Fibroblast of lung (primary cell): ENCODE results near the gene ZNF474. TPM values are rescaled to one million over a fixed set of nuclear protein-coding genes. Genes with fewer than 3 reads are reported as not detected.

Source experiments
- DNase-seq, 2 donors: peaks; one replicate each; pipeline versions ENCODE4 v3.0.0 to v3.0.0-alpha.2; 2010; ENCODE audit warnings: low read depth in 2 of 2
- H2AFZ ChIP-seq: 2 replicates; pipeline ENCODE4 v1.5.1; 2012; ENCODE audit warnings: low read length, control low read depth, inconsistent platforms
- H3K27ac ChIP-seq: 2 replicates; pipeline ENCODE4 v1.5.1; 2011; ENCODE audit warnings: low read length, control low read depth; ENCODE audit not compliant: insufficient read depth
- H3K27me3 ChIP-seq: 2 replicates; pipeline ENCODE4 v1.5.1; 2011; ENCODE audit warnings: mild to moderate bottlenecking, low read length; ENCODE audit not compliant: control insufficient read depth, insufficient read depth
- H3K36me3 ChIP-seq: 2 replicates; pipeline ENCODE4 v1.5.1; 2011; ENCODE audit warnings: low read length; ENCODE audit not compliant: control insufficient read depth, insufficient read depth
- H3K4me1 ChIP-seq: 2 replicates; pipeline ENCODE4 v1.5.1; 2011; ENCODE audit warnings: low read length; ENCODE audit not compliant: control insufficient read depth, insufficient read depth; ENCODE audit errors: extremely low read depth
- H3K4me2 ChIP-seq: 2 replicates; pipeline ENCODE4 v1.5.1; 2011; ENCODE audit warnings: low read length, control low read depth; ENCODE audit not compliant: insufficient read depth; ENCODE audit errors: extremely low read depth
- H3K4me3 ChIP-seq, 4 experiments: fragments of 200-600 bp in 1 of 4; sonication (generic) in 1 of 4; replicated peaks in 1 of 4; 2 replicates each; pipeline ENCODE4 v1.5.1; 2011 to 2016; ENCODE audit warnings: low read length in 4 of 4, low read depth in 3 of 4, mild to moderate bottlenecking in 3 of 4, control low read depth in 2 of 4, inconsistent platforms in 1 of 4, mixed read lengths in 1 of 4; ENCODE audit not compliant: insufficient read depth in 1 of 4; ENCODE audit errors: control extremely low read depth in 1 of 4
- H3K79me2 ChIP-seq: 2 replicates; pipeline ENCODE4 v1.5.1; 2012; ENCODE audit warnings: mild to moderate bottlenecking, low read length, inconsistent platforms; ENCODE audit not compliant: control insufficient read depth, insufficient read depth
- H3K9ac ChIP-seq: 2 replicates; pipeline ENCODE4 v1.5.1; 2011; ENCODE audit warnings: mild to moderate bottlenecking, low read length, control low read depth; ENCODE audit not compliant: insufficient read depth
- H3K9me3 ChIP-seq: 2 replicates; pipeline ENCODE4 v1.5.1; 2012; ENCODE audit warnings: low read depth, low read length; ENCODE audit not compliant: control insufficient read depth, insufficient read depth
- H4K20me1 ChIP-seq: 2 replicates; pipeline ENCODE4 v1.5.1; 2011; ENCODE audit warnings: low read length; ENCODE audit not compliant: control insufficient read depth, insufficient read depth; ENCODE audit errors: extremely low read depth
- EZH2 ChIP-seq: IDR thresholded peaks from 2 replicates; pipeline ENCODE4 v1.5.1; 2012; ENCODE audit warnings: low read length, control low read depth, mild to moderate bottlenecking; ENCODE audit errors: missing control alignments
- polyA plus RNA-seq, 2 donors: library from polyadenylated mRNA; depleted of rRNA in 1 of 2; stranded (reverse) in 1 of 2; unstranded in 1 of 2; fragments of >200 nt; gene quantifications; 2 replicates each; pipeline ENCODE4 v1.2.1, GENCODE V29; 2011 to 2012; ENCODE audit warnings: missing spikeins in 1 of 2
- total RNA-seq: library from RNA; depleted of rRNA; stranded (reverse); fragments of >200 nt; gene quantifications from 2 replicates; pipeline ENCODE4 v1.2.1, GENCODE V29; 2014
- TF ChIP-seq, protein P1 (sequence below), 2 donors: IDR thresholded peaks in 1 of 2; conservative IDR thresholded peaks in 1 of 2; 1 replicate in 1 of 2; 2 replicates in 1 of 2; pipeline ENCODE4 v1.5.1; 2011 to 2012; ENCODE audit warnings: low read length in 2 of 2, control low read depth in 1 of 2, inconsistent platforms in 1 of 2, low read depth in 1 of 2, mild to moderate bottlenecking in 1 of 2

Gene ZNF474
- total and polyA plus RNA-seq, 2 donors (not counting 1 experiment from before 2014, with no cell fraction given) = 0.17 to 0.20 TPM

DNA sequence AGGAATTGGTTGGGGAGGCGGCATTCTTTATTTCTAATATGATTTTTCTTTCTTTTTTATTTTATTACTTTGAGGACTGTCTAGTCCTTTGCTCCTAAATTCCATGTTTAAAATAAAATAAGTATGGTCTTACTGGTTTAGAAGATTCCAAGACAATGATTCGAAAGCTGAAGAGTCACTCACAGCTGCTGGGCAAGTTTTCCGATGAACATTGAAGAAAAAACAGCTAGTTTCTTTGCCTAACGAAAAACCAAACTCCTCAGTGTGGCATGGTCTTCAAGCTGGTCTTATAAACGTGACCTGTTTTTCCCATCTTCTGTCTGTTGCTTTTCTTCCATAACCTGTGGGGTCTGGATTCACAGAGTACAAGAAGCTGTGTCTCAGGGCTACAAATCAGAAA lies 25.1 kb downstream of the ZNF474 start:
- Histone ChIP-seq H3K27me3 (no peaks in the 10 kb centered on the region), H3K9me3 (no peaks in the 10 kb centered on the region), H3K27ac (peak overlapping the region; percentile 5), H4K20me1 (no peaks in the 10 kb centered on the region), H3K9ac (no peak overlapping the region), H2AFZ (no peak overlapping the region), H3K36me3 (no peaks in the 10 kb centered on the region), H3K4me3 (peak overlapping the region in 1 of 4 experiments; percentile 35), H3K79me2 (no peaks in the 10 kb centered on the region), H3K4me2 (no peak overlapping the region), H3K4me1 (peaks cover 21% of the 10 kb centered on the region)
- no peak for TF ChIP-seq EZH2
- TF ChIP-seq, protein P1, sequence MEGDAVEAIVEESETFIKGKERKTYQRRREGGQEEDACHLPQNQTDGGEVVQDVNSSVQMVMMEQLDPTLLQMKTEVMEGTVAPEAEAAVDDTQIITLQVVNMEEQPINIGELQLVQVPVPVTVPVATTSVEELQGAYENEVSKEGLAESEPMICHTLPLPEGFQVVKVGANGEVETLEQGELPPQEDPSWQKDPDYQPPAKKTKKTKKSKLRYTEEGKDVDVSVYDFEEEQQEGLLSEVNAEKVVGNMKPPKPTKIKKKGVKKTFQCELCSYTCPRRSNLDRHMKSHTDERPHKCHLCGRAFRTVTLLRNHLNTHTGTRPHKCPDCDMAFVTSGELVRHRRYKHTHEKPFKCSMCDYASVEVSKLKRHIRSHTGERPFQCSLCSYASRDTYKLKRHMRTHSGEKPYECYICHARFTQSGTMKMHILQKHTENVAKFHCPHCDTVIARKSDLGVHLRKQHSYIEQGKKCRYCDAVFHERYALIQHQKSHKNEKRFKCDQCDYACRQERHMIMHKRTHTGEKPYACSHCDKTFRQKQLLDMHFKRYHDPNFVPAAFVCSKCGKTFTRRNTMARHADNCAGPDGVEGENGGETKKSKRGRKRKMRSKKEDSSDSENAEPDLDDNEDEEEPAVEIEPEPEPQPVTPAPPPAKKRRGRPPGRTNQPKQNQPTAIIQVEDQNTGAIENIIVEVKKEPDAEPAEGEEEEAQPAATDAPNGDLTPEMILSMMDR (conservative IDR thresholded peaks at IDR 0.05 in 1 of 2, IDR thresholded peaks at IDR 0.05 in 1 of 2; ENCODE audit: low read depth in 1 of 2, low read length in 2 of 2) = no peak
- peak in 1 of 2 donors; percentile 81 for DNase-seq

DNA sequence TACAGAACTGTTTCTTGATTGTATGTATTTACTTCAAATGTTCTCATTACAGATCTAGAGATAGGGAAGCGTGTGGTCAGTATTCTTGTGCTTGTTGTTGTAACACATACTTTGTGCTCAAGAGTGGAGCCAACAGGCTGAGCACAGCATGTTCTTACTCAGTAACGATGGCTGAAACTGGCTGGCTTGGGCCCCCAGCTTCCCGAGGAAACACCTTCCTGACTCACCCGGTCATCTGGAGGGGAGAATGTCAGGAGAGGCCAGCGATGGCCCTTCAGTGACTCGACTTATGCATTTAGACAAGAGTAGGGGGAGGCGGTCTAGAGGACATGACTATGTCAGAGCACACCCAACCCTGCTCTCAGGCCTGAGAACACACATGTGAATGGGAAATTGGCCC lies 25.6 kb downstream of the ZNF474 start:
- TF ChIP-seq, protein P1 (conservative IDR thresholded peaks at IDR 0.05 in 1 of 2, IDR thresholded peaks at IDR 0.05 in 1 of 2; ENCODE audit: low read depth in 1 of 2, low read length in 2 of 2) = no peak
- H3K79me2 ChIP-seq = no peaks in the 10 kb centered on the region
- DNase-seq = peak; percentile 88 to 95
- no peaks in the 10 kb centered on the region for H3K27me3 ChIP-seq
- peaks cover 21% of the 10 kb centered on the region for H3K4me1 ChIP-seq
- no peak overlapping the region for H2AFZ ChIP-seq
- no peaks in the 10 kb centered on the region for H3K36me3 ChIP-seq
- H3K9me3 ChIP-seq = no peaks in the 10 kb centered on the region
- H4K20me1 ChIP-seq = no peaks in the 10 kb centered on the region
- H3K4me2 ChIP-seq = no peak overlapping the region
- no peak overlapping the region for H3K9ac ChIP-seq
- H3K27ac ChIP-seq = peak overlapping the region; percentile 5
- H3K4me3 ChIP-seq = peak overlapping the region in 1 of 4 experiments; percentile 35

DNA sequence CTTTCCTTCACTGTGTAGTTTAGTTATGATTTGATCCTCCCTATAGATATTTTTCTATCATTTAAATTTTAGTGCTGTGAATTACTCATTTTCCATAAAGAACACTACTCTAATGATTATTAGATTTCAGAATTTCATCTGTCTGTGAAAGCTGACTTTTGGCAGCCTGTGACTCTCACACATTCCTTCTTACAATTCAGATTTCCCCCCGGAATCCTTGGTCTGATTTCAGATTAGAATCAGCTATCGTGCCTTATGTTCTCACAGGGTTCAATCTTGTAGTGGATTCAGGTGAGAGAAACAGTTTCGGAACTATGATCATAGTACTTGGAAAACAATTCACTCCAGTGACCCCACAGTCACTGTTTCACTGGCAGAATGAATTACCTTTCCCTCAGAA lies 26.2 kb downstream of the ZNF474 start:
- no peak overlapping the region for H3K4me3 ChIP-seq
- H3K4me1 ChIP-seq = peaks cover 21% of the 10 kb centered on the region
- no peaks in the 10 kb centered on the region for H4K20me1 ChIP-seq
- H3K9me3 ChIP-seq = no peaks in the 10 kb centered on the region
- no peaks in the 10 kb centered on the region for H3K36me3 ChIP-seq
- DNase-seq = no peak
- no peak overlapping the region for H3K9ac ChIP-seq
- H3K4me2 ChIP-seq = no peak overlapping the region
- H3K79me2 ChIP-seq = no peaks in the 10 kb centered on the region
- H3K27ac ChIP-seq = no peak overlapping the region
- H3K27me3 ChIP-seq = no peaks in the 10 kb centered on the region
- TF ChIP-seq, protein P1 (conservative IDR thresholded peaks at IDR 0.05 in 1 of 2, IDR thresholded peaks at IDR 0.05 in 1 of 2; ENCODE audit: low read depth in 1 of 2, low read length in 2 of 2) = no peak
- no peak for TF ChIP-seq EZH2
- H2AFZ ChIP-seq = no peak overlapping the region
